DMS 273 (cell line): ENCODE measurements around the gene FAM186B.
"Not testable (repeated sequence)": the region's sequence is repeated elsewhere in the genome, so short reads cannot be mapped to it uniquely, and the experiment has no call there.

ENCODE experiments used
- DNase-seq: peaks from one replicate; lab custom pipeline; 2025; ENCODE audit not compliant: unreplicated experiment; lab: John Stamatoyannopoulos, UW

The FAM186B gene, protein sequence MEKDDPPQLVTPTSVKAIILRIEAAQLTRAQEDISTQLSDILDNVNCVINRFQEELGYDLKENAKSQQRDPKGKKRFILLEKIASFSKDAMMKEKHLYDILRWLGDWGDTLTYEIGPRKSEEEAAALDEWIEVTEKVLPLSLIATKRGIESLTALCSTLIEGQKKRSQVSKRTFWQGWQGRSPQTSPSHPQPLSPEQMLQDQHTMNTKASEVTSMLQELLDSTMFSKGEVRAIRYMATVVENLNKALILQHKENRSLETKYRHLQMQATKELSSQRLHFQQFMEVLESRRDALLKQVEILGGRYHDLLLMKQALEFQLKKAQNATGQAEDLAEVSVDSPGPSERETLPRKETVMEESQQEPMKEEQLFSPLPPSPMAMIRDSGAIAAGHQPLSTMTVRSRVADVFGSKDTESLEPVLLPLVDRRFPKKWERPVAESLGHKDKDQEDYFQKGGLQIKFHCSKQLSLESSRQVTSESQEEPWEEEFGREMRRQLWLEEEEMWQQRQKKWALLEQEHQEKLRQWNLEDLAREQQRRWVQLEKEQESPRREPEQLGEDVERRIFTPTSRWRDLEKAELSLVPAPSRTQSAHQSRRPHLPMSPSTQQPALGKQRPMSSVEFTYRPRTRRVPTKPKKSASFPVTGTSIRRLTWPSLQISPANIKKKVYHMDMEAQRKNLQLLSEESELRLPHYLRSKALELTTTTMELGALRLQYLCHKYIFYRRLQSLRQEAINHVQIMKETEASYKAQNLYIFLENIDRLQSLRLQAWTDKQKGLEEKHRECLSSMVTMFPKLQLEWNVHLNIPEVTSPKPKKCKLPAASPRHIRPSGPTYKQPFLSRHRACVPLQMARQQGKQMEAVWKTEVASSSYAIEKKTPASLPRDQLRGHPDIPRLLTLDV

GRCh38 chr12:49605539-49605938, at the start of gene FAM186B:
Gene FAM186B, minus strand, starts transcription at chr12:49605639. Its CDS starts 162 bp downstream, at chr12:49605477.
- not testable (repeated sequence) for DNase-seq

- DNase-seq, result no peak
These were observed 49.3 kb upstream of the FAM186B start for GRCh38 chr12:49654715-49655114.

DNA sequence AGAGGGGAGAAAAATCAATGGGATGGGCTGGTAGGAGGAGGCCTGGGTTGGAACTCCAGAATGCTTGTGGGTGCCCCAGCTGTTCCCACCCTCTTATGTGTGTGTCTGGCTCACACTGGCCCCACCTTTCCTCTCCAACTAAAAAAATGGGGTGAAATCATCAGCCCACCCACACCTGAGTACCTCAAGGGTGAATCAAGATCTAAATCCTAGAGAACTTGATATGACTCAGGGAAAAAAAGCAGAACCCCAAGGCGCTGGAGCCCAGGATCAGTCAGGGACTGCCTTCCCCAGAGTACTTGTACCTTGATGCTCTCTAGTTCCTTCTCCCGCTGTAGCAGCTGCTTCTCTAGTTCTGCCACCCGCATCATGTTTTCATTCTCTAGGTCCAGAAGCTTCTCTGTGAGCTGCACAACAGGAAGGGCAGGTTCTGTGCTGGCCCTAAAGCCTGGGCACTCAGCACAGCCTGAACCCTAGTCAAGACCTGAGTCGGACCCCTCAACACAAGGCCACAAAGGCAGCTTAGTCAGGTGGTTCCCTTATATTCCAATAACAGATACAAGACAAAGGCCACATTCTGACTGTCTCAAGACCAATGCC, 47.6 kb upstream of the FAM186B start:
- no peak for DNase-seq

DNA sequence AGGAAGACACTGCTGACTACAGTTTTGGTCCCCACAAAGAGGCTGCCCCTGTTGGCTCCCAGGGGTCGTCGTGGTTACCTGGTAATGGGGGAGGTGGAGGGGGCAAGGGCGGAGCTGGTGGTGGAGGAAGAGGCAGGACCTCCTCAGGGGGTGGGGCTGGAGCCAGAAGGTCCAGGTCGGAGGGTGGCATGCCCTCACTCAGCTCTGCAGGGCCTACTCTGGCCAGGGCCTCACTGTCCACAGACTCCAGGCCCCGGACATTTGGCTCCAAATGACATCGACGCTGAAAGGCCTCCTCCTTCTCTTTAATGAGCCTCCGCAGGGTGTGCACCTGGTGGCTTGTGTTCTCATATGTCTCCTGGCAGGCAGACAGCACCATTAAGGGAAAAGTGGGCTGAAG, 46.4 kb upstream of the FAM186B start:
- DNase-seq, result no peak

DNA sequence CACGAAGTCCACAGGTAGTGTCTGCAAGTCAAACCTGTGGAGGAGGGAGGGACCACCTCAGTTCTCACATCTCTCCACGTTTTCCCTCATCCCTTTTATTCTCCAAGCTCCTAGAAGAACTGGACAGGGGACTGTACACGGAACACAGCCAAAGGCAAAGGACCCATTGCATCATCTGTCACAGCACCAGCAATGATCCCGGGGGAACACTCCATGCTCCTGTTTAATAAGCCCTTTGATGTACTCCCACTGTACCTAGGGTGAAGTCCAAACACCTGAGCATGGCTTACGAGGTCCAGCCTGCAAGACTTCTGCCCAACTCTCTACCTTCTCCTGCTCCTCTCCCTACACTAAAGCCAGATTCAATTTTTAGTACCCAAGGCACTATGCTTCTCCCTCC, 44.5 kb upstream of the FAM186B start:
- DNase-seq, result no peak

GRCh38 chr12:49649445-49649844, 44.0 kb upstream of the FAM186B start:
- no peak for DNase-seq

- DNase-seq, result no peak
These were observed 43.2 kb upstream of the FAM186B start for GRCh38 chr12:49648712-49649003.

- DNase-seq, result no peak
These were observed 42.6 kb upstream of the FAM186B start for GRCh38 chr12:49647827-49648711.

DNA sequence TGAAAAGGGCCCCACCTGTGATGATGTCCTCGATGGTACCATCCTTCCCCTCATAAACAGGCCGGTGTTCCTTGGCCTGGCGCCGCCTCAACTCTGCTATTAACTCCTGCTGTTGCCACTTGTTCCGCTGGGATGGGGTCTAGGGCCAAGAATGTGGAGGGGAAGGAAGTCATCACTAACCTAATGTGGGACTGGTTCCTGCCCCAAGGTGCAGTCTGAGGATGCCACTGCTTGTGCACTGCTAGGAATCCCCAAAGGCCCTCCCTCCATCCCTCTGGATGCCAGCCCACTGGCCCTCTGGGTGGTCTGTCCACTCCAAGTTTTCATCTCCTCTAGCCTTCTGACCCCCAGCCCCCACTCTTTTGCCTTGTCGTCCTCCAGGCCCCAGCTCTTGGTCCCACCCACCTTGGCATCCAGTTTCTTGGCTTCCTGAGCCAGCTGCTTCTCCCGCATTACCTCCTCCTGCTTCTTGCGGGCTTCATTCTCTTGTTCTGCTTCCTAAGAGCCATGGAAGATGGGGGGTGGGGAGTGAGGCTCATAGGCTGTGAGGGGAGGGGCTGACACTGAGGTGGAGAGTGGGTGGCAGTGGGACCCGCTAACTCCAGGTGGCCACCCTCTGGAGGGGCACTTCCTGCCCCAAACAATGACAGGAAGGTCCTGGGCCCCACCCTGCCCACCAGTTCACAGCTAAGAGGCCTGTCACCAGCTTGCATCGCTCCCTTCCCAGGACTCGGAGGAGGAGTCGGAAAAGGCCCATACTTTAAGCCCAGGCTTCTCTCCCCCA, 41.6 kb upstream of the FAM186B start:
- DNase-seq, result no peak

GRCh38 chr12:49646331-49646830, 40.9 kb upstream of the FAM186B start:
- no peak for DNase-seq

GRCh38 chr12:49645146-49646039, 40.0 kb upstream of the FAM186B start:
- DNase-seq, result no peak

DNA sequence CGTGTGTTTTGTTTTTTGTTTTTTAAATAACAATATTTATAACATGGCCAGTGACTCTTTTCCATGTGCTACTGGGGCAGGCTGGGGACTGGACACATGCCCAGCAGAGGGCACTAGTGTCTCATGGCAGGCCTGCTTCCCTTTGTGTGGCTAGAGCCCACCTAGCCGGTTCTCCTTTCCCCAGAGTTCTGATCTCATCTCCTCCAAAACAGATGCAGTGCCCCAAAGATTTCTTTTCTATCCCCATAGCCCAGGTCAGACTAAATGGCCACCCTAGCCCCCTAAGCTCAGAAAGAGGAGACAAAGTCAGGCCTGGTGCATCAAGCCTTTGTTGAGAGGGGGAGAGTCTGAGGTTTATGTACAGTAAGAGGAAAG, 39.2 kb upstream of the FAM186B start:
- peak; percentile 78 for DNase-seq

- DNase-seq, result no peak
These were observed 38.7 kb upstream of the FAM186B start for GRCh38 chr12:49643961-49644619.

DNA sequence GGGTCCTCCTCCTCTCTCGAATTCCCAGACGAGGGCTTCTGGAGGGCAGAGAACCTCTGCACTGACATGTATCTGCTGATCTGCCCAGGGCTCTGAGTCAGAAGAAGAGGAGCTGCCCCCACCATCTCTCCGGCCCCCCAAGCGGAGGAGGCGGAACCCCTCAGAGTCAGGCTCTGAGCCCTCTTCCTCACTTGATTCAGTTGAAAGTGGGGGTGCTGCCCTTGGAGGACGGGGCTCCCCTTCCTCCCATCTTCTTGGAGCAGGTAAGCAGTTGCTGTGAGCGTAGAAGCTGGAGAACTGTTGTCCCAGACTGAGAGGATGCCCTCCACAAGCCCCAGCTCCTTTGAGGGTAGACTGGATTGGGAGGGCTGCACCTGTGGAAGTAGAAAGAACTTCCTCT, 37.7 kb upstream of the FAM186B start:
- DNase-seq, result no peak

GRCh38 chr12:49642370-49642802, 36.9 kb upstream of the FAM186B start:
- no peak for DNase-seq

DNA sequence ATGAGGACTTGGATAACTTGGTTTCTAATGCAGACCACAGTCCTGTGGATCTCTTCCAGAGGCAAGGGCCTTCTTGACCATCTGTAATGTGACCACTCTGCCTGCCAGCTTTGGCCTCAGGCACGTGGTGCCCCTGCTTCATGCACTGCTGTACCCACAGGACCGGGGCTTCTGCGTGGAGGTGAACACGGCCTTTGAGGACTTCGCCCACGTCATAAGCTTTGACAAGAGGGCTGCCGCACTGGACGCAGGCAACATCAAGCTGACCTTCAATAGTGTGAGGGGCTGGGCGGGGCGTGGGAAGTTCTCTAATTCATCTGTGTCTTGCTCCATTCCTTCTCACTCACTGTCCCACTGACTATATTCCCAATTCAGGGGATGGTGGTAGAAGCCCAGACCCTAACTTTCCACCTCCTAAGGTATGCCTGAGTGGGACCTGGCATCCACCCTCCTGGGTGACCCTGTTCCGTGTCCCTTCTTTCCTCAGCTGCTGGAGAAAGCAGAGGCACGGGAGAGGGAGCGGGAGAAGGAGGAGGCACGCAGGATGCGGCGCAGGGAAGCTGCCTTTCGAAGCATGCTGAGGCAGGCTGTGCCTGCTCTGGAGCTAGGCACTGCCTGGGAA, 36.4 kb upstream of the FAM186B start:
- no peak for DNase-seq

DNA sequence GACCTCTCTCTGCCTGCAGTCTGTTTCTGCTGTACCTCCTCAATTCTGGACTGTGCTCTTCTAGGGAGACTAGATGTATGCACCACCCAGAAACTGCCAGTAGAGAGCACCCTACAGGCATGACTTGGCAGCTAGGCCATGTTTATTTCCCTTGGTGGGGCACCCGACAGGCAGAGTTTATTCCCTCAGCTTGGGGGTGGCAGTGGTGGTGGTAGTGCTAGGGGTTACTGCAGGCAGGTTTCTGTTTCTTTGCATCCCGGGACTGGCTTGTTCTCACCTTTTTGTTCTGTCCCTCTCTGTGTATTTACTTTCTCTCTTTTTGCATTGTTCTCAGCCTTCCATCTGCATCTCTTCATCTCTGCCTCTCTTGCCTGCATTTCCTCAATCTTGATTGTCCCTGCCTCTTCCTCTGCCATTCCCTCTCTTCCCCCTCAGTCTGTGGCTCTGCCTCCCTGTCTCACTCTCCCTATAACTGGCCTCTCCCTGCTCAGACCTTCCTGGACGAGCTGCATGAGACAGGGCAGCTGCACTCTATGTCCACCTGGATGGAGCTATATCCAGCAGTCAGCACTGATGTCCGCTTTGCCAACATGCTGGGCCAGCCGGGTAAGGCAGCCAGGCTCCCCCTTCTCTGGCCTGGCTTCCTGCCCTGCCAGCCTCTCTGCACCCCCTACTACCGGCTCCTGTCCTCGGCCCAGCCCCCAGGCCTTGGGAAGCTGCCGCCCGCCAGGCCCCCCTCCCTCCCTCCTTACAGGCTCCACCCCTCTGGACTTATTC, 31.7 kb upstream of the FAM186B start:
- DNase-seq, result peak; percentile 73
